Nephron (organoid): ENCODE measurements around the gene ACSS1.

Source experiments
- H3K27ac Mint-ChIP-seq, 3 experiments: 2 replicates each; pipeline ENCODE4 v1.8.0; 2020; ENCODE audit warnings: mixed read lengths in 3 of 3, mild to moderate bottlenecking in 2 of 3, moderate library complexity in 1 of 3
- H3K27me3 Mint-ChIP-seq: 2 replicates; pipeline ENCODE4 v1.8.0; 2021; ENCODE audit warnings: low read depth, mild to moderate bottlenecking, moderate library complexity, mixed read lengths
- H3K36me3 Mint-ChIP-seq: 2 replicates; pipeline ENCODE4 v1.8.0; 2020; ENCODE audit warnings: low read depth, mixed read lengths
- H3K4me1 Mint-ChIP-seq: 2 replicates; pipeline ENCODE4 v1.8.0; 2020; ENCODE audit warnings: mixed read lengths
- H3K4me3 Mint-ChIP-seq, 3 experiments: 2 replicates each; pipeline ENCODE4 v1.8.0; 2020; ENCODE audit warnings: mild to moderate bottlenecking in 3 of 3, mixed read lengths in 3 of 3, moderate library complexity in 2 of 3
- H3K9me3 Mint-ChIP-seq: 2 replicates; pipeline ENCODE4 v1.8.0; 2020; ENCODE audit warnings: mixed read lengths
- TF ChIP-seq, protein P1 (sequence below), 3 experiments: fragments of 200-600 bp; sonication (generic); IDR thresholded peaks; one replicate each; pipeline ENCODE4 v1.5.0; 2021; ENCODE audit warnings: antibody characterized with exemption in 3 of 3; ENCODE audit not compliant: unreplicated experiment in 3 of 3

Gene ACSS1

DNA sequence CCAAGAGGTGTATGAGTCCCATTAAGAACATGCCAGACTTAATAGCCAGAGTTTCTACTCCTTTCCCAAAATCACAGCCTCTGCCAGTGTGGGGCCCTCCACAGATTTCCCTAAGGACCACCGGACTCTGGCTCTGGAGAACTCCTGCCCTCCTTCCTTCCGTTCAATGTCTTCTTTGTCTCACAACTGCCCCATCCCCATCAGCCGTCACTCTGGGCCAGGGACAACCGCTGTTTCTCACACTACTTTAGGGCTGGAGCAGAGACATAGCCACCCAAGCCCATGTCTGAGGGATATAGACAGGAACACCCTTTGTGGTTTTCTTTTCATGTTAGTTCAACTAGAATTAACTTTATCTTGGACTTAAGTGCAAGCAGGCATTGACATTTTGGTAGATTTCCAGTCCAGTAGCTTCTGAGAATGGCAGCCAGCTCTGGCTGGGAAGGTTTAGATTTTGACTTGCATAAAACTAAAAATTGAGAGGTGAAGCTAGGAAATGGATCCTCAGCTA, 6.7 kb upstream of the ACSS1 start:
- H3K27me3 Mint-ChIP-seq, result peaks cover 73% of the 10 kb centered on the region
- TF ChIP-seq, protein P1, sequence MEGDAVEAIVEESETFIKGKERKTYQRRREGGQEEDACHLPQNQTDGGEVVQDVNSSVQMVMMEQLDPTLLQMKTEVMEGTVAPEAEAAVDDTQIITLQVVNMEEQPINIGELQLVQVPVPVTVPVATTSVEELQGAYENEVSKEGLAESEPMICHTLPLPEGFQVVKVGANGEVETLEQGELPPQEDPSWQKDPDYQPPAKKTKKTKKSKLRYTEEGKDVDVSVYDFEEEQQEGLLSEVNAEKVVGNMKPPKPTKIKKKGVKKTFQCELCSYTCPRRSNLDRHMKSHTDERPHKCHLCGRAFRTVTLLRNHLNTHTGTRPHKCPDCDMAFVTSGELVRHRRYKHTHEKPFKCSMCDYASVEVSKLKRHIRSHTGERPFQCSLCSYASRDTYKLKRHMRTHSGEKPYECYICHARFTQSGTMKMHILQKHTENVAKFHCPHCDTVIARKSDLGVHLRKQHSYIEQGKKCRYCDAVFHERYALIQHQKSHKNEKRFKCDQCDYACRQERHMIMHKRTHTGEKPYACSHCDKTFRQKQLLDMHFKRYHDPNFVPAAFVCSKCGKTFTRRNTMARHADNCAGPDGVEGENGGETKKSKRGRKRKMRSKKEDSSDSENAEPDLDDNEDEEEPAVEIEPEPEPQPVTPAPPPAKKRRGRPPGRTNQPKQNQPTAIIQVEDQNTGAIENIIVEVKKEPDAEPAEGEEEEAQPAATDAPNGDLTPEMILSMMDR (IDR thresholded peaks at IDR 0.05; ENCODE audit: unreplicated experiment in 3 of 3), result no peak
- no peak overlapping the region for H3K27ac Mint-ChIP-seq
- H3K9me3 Mint-ChIP-seq, result no peaks in the 10 kb centered on the region
- no peak overlapping the region for H3K4me3 Mint-ChIP-seq
- H3K4me1 Mint-ChIP-seq, result peaks cover under 1% of the 10 kb centered on the region
- no peaks in the 10 kb centered on the region for H3K36me3 Mint-ChIP-seq

DNA sequence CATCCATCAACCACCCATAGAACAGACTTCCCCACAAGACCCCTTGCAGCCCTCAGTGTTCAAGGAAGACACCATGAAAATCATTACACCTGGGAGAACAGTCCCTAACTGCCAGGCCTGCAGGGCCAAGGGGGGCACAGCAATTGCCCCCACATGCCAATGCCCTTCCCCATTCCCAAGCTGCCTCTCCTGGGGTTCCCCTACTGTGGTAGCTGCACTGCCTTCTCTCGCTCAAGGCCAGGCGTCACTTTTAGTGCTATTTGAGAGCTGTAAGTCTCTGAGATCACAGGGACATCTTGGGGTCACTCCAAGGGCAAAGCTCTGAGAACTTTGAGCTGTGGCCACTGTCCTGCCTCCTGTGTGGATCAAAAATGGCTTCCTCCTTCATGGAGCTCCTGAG, 6.0 kb upstream of the ACSS1 start:
- peaks cover 7% of the 10 kb centered on the region for H3K4me1 Mint-ChIP-seq
- no peaks in the 10 kb centered on the region for H3K36me3 Mint-ChIP-seq
- H3K9me3 Mint-ChIP-seq, result no peaks in the 10 kb centered on the region
- no peak overlapping the region for H3K27ac Mint-ChIP-seq
- no peak overlapping the region for H3K4me3 Mint-ChIP-seq
- peaks cover 73% of the 10 kb centered on the region for H3K27me3 Mint-ChIP-seq
- TF ChIP-seq, protein P1 (IDR thresholded peaks at IDR 0.05; ENCODE audit: unreplicated experiment in 3 of 3), result no peak

DNA sequence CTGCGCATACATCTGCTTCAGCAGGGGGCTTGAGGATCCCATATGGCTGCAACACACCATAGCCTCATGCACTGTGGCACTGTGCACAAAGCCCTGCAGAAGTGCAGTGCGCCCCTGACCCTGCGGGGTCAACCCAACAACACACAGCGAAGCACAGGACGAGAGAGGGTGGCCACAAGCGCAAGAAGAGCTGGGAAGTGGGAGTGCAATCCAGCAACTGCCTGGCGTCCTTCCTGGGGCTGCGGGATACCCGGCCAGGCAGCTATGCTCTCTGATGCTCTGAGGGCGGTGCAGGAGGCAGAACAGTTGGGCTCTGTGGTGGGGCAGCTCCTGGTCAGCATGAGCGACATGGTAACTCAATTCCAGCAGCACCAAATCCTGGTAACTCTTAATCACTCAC, 5.6 kb upstream of the ACSS1 start:
- Mint-ChIP-seq H3K36me3 (no peaks in the 10 kb centered on the region), H3K9me3 (no peaks in the 10 kb centered on the region)
- TF ChIP-seq, protein P1 (IDR thresholded peaks at IDR 0.05; ENCODE audit: unreplicated experiment in 3 of 3), result no peak

DNA sequence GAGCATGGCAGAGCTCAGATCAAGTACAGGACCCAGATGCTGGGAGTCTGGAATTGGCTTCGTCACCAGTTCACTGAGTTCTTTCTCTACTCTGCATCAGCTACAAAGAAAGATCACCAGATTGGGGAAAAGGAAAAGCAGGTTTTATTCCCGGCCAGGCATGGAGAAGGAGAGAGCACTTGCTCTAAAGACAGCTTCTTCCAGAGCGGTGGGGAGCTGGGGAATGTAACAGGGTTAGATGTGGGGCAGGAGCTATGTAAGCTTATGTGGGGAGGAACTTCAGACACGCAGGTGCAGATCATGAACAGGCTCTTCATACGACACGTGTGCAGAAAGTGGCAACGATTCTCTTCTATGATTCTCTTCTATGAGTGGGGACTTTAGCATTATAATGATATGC, 4.9 kb upstream of the ACSS1 start:
- Mint-ChIP-seq H3K9me3 (no peaks in the 10 kb centered on the region), H3K36me3 (no peaks in the 10 kb centered on the region), H3K27ac (no peak overlapping the region), H3K4me3 (no peak overlapping the region), H3K4me1 (peaks cover 10% of the 10 kb centered on the region), H3K27me3 (peaks cover 76% of the 10 kb centered on the region)
- TF ChIP-seq, protein P1 (IDR thresholded peaks at IDR 0.05; ENCODE audit: unreplicated experiment in 3 of 3), result no peak

More for the DNA sequence above, 5.6 kb upstream of the ACSS1 start:
- H3K27ac Mint-ChIP-seq, result no peak overlapping the region
- no peak overlapping the region for H3K4me3 Mint-ChIP-seq
- H3K4me1 Mint-ChIP-seq, result peaks cover 10% of the 10 kb centered on the region
- peaks cover 76% of the 10 kb centered on the region for H3K27me3 Mint-ChIP-seq

DNA sequence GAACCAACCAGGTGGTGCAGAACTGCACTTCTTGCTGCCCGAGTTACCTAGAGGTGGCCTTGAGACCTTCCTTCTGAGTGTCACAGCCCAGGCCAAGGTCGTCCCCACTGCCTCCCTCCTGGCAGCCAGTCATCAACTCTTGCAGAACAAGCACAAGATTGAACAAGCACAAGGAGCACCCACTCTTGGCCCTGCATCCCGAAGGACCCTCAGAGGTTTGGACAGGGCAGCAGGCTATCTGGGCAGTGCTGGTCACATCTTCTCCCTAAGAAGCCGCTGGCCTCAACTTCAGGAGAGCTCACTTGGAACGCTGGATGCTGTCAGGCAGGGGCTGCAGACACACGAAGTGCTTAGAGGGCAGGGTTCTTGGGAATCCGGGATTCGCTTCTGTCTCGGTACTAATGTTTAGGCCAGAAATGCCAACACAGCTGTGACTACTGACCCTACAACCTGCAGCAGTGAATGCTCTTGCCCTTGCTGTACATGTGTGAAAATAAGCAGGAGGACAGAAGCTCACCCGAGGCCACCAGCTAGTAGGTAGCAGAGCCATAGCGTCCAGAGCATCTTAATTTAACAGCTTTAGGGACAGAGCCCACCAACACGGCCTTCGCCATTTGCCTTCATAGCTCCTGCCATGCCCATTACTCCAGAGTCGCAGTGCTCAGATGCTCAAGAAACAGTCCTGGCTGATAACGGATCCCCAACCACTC, 4.0 kb upstream of the ACSS1 start:
- H3K36me3 Mint-ChIP-seq, result no peaks in the 10 kb centered on the region
- TF ChIP-seq, protein P1 (IDR thresholded peaks at IDR 0.05; ENCODE audit: unreplicated experiment in 3 of 3), result no peak
- peaks cover 76% of the 10 kb centered on the region for H3K27me3 Mint-ChIP-seq
- H3K9me3 Mint-ChIP-seq, result no peaks in the 10 kb centered on the region
- no peak overlapping the region for H3K4me3 Mint-ChIP-seq
- peaks cover 10% of the 10 kb centered on the region for H3K4me1 Mint-ChIP-seq
- no peak overlapping the region for H3K27ac Mint-ChIP-seq
